Measurements from ENCODE around the gene AFAP1L2. TPM values are rescaled to one million over a fixed set of nuclear protein-coding genes. Genes with fewer than 3 reads are reported as not detected.

The AFAP1L2 gene
- total and polyA plus RNA-seq, 9 of the 15 experiments (the other 6 are each of a cell fraction or from before 2014, with no cell fraction given): 0.07 TPM; not detected in 8

- TF ChIP-seq BCLAF1 (IDR thresholded peaks at IDR 0.05; ENCODE audit: borderline replicate concordance in 1 of 2, control insufficient read depth in 1 of 2, low read depth in 2 of 2, low read length in 1 of 2) (no peak), ZNF232 (CRISPR knock-in tag; IDR thresholded peaks at IDR 0.05) (no peak), TSHZ1 (CRISPR knock-in tag; IDR thresholded peaks at IDR 0.05) (no peak), HNRNPL (IDR thresholded peaks at IDR 0.05; ENCODE audit: low read depth, low read length) (no peak), ZNF311 (CRISPR knock-in tag; IDR thresholded peaks at IDR 0.05) (no peak), KLF6 (CRISPR knock-in tag; IDR thresholded peaks at IDR 0.05; ENCODE audit: borderline replicate concordance) (no peak), U2AF2 (optimal IDR thresholded peaks at IDR 0.05; ENCODE audit: low read depth, low read length) (no peak)
These were observed 4.0 kb upstream of the AFAP1L2 start (continued) for GRCh38 chr10:114408112-114408967.

All from K562 (cell line).